NCI-H2107 (cell line): ENCODE measurements around the gene POU2F3.

Experiments
- DNase-seq: peaks from one replicate; lab custom pipeline; 2025; lab: John Stamatoyannopoulos, UW

The POU2F3 gene

DNA sequence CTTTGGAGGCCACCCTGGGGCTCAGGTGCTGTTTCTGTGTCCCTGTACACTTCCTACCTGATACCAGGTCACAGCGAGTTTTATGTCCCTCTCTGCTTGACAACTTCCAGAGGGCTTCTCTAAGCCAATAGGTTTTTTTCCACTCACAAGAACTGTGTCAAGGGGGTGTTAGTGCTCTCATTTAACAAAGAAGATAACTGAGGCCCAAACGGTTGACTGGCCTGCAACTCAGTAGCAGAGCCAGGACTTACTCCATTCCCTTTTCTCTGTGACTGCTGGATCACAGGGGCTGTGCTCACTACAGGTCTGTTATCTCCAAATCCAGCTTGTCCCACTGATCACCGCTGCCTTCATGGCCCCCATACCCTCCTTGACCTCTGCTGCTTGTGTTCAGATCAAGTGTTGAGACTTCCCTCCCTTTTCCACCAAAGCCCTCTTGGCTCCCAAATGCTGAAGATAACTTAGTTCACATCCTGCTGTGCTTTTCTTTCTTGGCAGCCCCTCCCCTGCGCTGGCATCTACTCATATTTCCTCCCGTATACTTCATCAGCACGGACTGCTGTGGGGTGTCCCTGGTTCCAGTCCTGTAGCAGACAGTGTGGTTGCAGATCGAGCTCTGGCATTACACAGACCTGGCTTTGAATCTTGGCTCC is 41.3 kb downstream of the POU2F3 start:
- DNase-seq = no peak

DNA sequence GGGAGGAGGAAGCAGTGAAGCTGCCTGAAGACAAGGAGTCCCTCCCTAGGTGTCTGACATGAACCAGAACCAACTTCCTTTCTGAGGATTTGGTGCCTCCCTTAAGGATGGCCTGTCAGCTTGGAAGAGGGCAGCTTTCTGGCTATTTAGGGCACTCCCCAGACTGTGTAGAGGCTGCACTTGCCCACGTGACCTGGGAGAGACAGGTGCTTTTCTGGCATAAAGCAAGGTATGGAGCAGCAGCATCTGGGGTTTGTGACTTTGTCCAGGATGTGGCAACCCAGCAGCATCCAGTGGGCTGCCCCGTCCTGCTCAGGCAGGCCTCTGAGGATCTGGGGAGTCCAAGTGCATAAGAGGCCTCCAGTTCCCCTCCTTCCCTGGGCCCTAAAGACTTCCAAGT is 43.2 kb downstream of the POU2F3 start:
- no peak for DNase-seq

DNA sequence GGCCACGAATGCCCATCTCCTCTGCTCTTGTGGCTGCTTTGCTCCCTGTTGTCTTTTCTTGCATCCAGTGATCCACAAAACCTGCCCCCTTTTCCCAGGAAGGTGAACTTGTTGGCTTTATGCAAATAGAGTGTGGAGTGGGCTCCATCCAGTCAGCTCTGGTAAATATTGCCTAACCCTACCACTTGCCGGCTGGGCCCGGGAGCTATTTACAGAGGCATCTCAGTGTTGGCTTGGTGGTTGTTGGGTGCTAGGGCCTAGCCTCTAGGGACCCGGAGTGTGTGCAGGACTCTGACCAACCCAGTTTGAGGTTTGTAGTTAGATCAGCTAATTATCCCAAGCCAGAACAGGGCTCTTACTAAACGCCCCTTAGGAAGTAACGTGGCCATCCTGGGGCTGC is 44.3 kb downstream of the POU2F3 start:
- peak; percentile 37 for DNase-seq

DNA sequence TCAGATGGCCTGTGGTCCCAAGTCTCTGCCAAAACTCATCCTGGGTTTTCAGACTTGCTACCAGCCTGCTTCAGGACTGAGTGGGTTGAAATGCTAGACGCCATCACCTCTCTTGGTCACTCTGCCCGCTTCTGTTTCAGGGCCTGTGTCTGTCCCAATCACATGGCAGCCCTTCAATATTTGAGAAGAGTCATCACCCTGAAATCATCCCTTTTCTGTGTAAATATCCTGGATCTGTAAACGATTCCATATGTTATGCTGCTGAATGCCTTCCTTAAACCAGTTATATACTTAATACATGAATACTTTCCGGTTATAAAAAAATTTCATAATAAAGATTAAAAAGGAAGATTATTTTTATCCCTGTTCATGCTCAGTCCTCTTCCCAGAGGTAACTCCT is 45.3 kb downstream of the POU2F3 start:
- no peak for DNase-seq

DNA sequence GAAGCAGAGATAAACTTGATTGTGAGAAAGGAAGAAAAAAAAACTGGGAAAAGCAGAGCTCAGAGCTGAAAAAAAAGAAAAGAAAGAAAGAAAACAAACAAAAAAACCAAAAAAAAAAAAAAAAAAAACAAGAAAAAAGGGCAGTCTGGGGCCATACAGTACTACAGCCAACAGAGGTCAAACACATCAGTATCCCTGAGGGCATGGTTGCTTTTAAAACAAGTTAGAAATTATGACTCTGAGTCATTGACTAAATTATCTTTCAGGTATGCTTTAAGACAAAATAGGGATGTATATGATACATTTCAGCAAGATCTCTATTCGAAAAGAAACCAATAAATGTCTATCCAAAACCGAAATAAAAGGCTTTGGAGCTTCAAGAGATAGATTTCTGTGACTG is 48.1 kb downstream of the POU2F3 start:
- no peak for DNase-seq

GRCh38 chr11:120289426-120289825 is 49.5 kb downstream of the POU2F3 start:
- DNase-seq = no peak

GRCh38 chr11:120290956-120291355 is 51.0 kb downstream of the POU2F3 start:
- no peak for DNase-seq

DNA sequence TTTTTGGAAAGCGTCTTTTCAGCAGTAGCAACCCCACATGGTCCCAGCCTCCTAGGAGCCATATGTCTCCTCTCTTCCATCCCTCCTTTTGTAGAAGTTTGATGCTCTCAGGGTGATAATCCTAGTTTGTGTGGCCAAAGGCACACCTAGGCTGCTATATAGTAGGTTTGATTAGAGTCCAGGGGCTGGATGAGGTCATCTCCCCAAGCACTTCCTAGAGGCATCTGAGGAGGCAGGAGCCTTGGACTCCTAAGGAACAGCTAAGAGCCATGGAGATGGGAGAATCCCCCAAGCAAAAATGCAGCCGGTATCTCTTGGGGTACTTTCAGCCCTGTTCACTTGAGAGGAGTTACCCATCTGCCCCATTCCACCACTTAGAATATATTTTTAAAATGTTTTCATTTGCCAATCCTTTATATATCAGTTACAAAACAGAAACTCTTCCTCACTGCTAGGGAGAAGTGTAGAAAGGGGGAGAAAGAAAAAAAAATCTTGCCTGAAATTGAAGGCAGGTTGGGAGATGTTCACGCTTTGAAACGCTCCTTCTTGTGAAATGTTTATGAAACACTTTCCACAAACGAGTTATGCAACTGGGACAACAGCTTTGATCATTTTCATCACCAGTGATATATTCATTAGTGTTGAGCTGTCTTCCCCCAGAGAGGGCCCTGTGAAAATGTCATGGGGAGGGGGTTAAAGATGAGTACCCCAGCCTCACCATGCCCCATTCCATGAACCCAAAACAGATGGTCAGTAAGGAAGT is 53.3 kb downstream of the POU2F3 start:
- DNase-seq = no peak

DNA sequence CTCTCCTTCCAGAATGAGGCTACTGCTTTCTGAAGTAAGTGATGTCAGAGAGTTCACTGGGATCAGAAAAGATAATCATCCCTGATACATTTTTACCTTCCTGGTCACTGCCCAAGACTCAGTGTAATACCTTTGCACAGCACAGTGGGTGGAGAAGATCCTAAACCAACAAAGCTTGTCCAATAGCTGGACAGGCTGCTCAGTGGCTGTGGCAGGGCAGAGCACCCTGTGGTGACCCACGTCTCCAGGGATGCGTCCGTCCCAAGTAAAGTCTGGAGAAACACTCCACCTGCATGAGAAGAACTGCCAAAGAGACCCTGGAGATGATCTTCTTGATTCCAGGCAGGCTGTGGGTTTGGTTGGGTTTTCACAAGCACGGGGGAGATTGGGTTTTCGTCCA is 54.2 kb downstream of the POU2F3 start:
- DNase-seq = no peak

GRCh38 chr11:120295099-120295498 is 55.2 kb downstream of the POU2F3 start:
- no peak for DNase-seq

- DNase-seq = no peak
Observed at GRCh38 chr11:120296554-120296953, 56.6 kb downstream of the POU2F3 start.

GRCh38 chr11:120298461-120298860 is 58.5 kb downstream of the POU2F3 start:
- no peak for DNase-seq

DNA sequence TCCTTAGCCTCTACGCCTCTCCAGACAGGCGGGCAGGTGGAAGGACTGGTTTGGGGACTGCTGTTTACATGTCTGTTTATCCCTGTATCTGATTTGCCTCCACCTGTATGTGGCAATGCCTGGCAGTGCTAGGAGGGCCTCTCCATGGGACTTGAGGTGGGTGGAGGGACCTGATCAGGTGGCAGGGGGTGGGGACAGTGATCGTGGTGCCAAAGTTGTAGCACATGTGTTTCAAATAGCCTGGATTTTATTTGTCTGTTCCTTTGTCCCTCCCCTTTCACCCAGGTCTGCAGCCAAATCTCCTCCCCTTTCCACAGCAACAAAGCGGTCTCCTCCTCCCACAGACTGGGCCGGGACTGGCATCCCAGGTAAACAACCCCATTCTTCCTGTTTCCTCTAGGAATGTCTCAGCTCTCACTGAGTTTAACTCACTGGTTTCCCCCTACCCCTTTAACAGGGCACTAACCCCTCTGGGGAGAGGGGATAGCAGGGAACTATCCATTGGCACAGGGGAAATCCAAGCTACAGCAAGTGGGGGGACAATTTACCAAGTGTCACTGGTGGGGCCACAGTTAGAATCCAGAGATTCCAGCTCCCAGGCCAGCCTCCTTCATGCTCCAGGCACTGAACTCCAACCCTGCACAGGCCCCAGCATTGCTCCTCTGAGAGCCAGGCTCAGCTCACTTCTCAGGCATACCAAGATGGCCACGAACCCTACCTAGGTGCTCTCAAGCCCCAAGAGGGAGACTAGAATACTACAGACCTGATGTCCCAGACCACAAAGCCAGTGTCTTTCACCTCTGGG is 62.3 kb downstream of the POU2F3 start:
- DNase-seq = no peak

GRCh38 chr11:120303004-120303637 is 63.2 kb downstream of the POU2F3 start:
- peak; percentile 68 for DNase-seq

- no peak for DNase-seq
Observed at GRCh38 chr11:120304526-120304925, 64.6 kb downstream of the POU2F3 start.

GRCh38 chr11:120305286-120305685 is 65.3 kb downstream of the POU2F3 start:
- DNase-seq = no peak

GRCh38 chr11:120306519-120307242 is 66.7 kb downstream of the POU2F3 start:
- no peak for DNase-seq

DNA sequence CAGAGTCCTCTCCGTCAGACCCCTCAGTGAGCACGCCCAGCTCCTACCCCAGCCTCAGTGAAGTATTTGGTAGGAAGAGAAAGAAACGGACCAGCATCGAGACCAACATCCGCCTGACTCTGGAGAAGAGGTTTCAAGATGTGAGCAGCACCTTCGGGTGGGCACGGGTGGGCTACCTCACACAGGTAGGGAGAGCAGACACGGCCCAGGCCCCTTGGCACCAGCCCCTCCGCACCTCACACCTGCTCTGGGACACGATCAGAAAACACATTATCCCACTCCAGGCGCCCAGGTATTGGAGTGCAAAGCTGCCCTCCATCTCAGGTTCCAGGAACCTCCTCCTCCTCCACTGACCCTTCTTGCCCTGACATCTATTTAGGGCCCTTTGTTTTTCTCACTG is 67.5 kb downstream of the POU2F3 start:
- DNase-seq = no peak

- no peak for DNase-seq
Observed at GRCh38 chr11:120308081-120308480, 68.1 kb downstream of the POU2F3 start.

- no peak for DNase-seq
Observed at GRCh38 chr11:120310870-120311269, 70.9 kb downstream of the POU2F3 start.

GRCh38 chr11:120314861-120315260 is 74.9 kb downstream of the POU2F3 start:
- no peak for DNase-seq
